Panc1 (cell line): ENCODE results near the gene SDK2. TPM values are rescaled to one million over a fixed set of nuclear protein-coding genes. Genes with fewer than 3 reads are reported as not detected.

Experiments used
- ATAC-seq: fragments of 200-7000 bp; cut with Tn5 transposase; 2 replicates; pipeline ENCODE4 v1.9.1; 2020; ENCODE audit warnings: mild to moderate bottlenecking, moderate library complexity
- BruUV-seq: library from RNA; stranded (reverse); fragments of 400-500 nt; replicated peaks from 2 replicates; lab custom pipeline; 2021; lab: Mats Ljungman, UMichigan
- CTCF ChIA-PET: fragments of 300-600 bp; sonication (Branson Sonifier 250); formaldehyde crosslinking; loops from one replicate; lab custom pipeline; 2022; ENCODE audit warnings: antibody characterized with exemption; lab: Charles Lee
- POLR2A ChIA-PET: fragments of 300-600 bp; sonication (Branson Sonifier 250); formaldehyde crosslinking; loops from one replicate; lab custom pipeline; 2022; ENCODE audit warnings: antibody characterized with exemption; lab: Charles Lee
- DNase-seq: peaks from one replicate; pipeline ENCODE4 v3.0.0-alpha.2; 2010; ENCODE audit warnings: low read depth, low spot score
- H3K27ac ChIP-seq: 2 replicates; pipeline ENCODE4 v1.5.1; 2011; ENCODE audit warnings: mild to moderate bottlenecking, low read length, inconsistent platforms
- H3K27me3 ChIP-seq: fragments of 200-500 bp; sonication (Bioruptor generic); 2 replicates; pipeline ENCODE4 v1.6.0; 2014; ENCODE audit warnings: low read length, inconsistent platforms; ENCODE audit not compliant: control insufficient read depth, insufficient read depth
- H3K36me3 ChIP-seq: fragments of 200-500 bp; sonication (Bioruptor generic); 2 replicates; pipeline ENCODE4 v1.5.1; 2014; ENCODE audit warnings: inconsistent platforms, mild to moderate bottlenecking, low read length, moderate library complexity; ENCODE audit not compliant: control insufficient read depth, insufficient read depth
- H3K4me1 ChIP-seq: 2 replicates; pipeline ENCODE4 v1.5.1; 2011; ENCODE audit warnings: inconsistent platforms, mild to moderate bottlenecking, low read length, moderate library complexity; ENCODE audit not compliant: control insufficient read depth, insufficient read depth
- H3K4me3 ChIP-seq, 2 experiments: 2 replicates each; pipeline ENCODE4 v1.5.1; 2011 to 2012; ENCODE audit warnings: low read depth in 2 of 2, low read length in 2 of 2, mild to moderate bottlenecking in 2 of 2, inconsistent platforms in 1 of 2, moderate library complexity in 1 of 2
- H3K9me3 ChIP-seq: fragments of 200-500 bp; sonication (Bioruptor generic); 2 replicates; pipeline ENCODE4 v1.5.1; 2014; ENCODE audit warnings: low read depth, mild to moderate bottlenecking, inconsistent platforms, low read length, moderate library complexity; ENCODE audit not compliant: control insufficient read depth, insufficient read depth
- CTCF ChIP-seq: fragments of 450-650 bp; IDR thresholded peaks from 2 replicates; pipeline ENCODE4 v1.5.1; 2017; ENCODE audit warnings: mild to moderate bottlenecking
- POLR2AphosphoS5 ChIP-seq: IDR thresholded peaks from 2 replicates; pipeline ENCODE4 v1.6.1; 2012; ENCODE audit warnings: mild to moderate bottlenecking, low read depth, low read length, moderate library complexity
- REST ChIP-seq, 2 experiments: IDR thresholded peaks; 2 replicates each; pipeline ENCODE4 v1.6.1; 2011 to 2012; ENCODE audit warnings: low read depth in 2 of 2, control low read depth in 1 of 2, low read length in 1 of 2, mild to moderate bottlenecking in 1 of 2, moderate library complexity in 1 of 2; ENCODE audit not compliant: insufficient read depth in 1 of 2
- SIN3A ChIP-seq: IDR thresholded peaks from 2 replicates; pipeline ENCODE4 v1.6.1; 2012; ENCODE audit warnings: low read depth, mild to moderate bottlenecking, low read length, moderate library complexity, borderline replicate concordance; ENCODE audit not compliant: insufficient read depth
- TCF7L2 ChIP-seq: IDR thresholded peaks from 2 replicates; pipeline ENCODE4 v1.6.1; 2011; ENCODE audit warnings: mild to moderate bottlenecking, low read depth, low read length, inconsistent platforms
- in situ Hi-C: cut with HindIII; loops from 2 replicates; pipeline ENCODE4 v1.10.0; 2016; ENCODE audit warnings: low sequenced_read_pairs, low pct_unique_long_range_greater_than_20kb
- intact Hi-C: fragments of 100-400 bp; cut with micrococcal nuclease; formaldehyde crosslinking; loops from one replicate; pipeline ENCODE4 v1.10.0; 2022; ENCODE audit not compliant: unreplicated experiment
- total RNA-seq: library from RNA; stranded (reverse); gene quantifications from one replicate; pipeline ENCODE4 v1.2.1, GENCODE V29; 2021; ENCODE audit not compliant: unreplicated experiment

SDK2 gene
- total RNA-seq, 1 experiment from 2014 or later, result 0.41 TPM

- no peak for ATAC-seq
- DNase-seq, result no peak
- Histone ChIP-seq H3K27ac (no peak overlapping the region), H3K4me3 (no peak overlapping the region), H3K4me1 (no peaks in the 10 kb centered on the region), H3K36me3 (no peaks in the 10 kb centered on the region), H3K9me3 (no peaks in the 10 kb centered on the region), H3K27me3 (peaks cover 49% of the 10 kb centered on the region)
- no peak for TF ChIP-seq REST (IDR thresholded peaks at IDR 0.05; ENCODE audit: insufficient read depth in 1 of 2, low read depth in 2 of 2, low read length in 1 of 2)
- no peak for TF ChIP-seq SIN3A
- TF ChIP-seq CTCF, result no peak
- TF ChIP-seq TCF7L2, result no peak
- no peak for TF ChIP-seq POLR2AphosphoS5
- in situ Hi-C loops (no loop called here), intact Hi-C loops (no loop called here)
- no TSS peak for BruUV-seq
- ChIA-PET POLR2A (no interaction called here), CTCF (no interaction called here)
Measured at GRCh38 chr17:73498886-73499554, 145.2 kb downstream of the SDK2 start.

GRCh38 chr17:73498176-73498575 lies 146.1 kb downstream of the SDK2 start:
- DNase-seq (no peak), ATAC-seq (no peak)
- in situ Hi-C loops (no loop called here), intact Hi-C loops (no loop called here)
- ChIA-PET CTCF (no interaction called here), POLR2A (no interaction called here)
- Histone ChIP-seq H3K36me3 (no peaks in the 10 kb centered on the region), H3K9me3 (no peaks in the 10 kb centered on the region), H3K4me1 (no peaks in the 10 kb centered on the region), H3K27me3 (peaks cover 47% of the 10 kb centered on the region), H3K27ac (no peak overlapping the region), H3K4me3 (no peak overlapping the region)
- no peak for TF ChIP-seq POLR2AphosphoS5
- no peak for TF ChIP-seq CTCF
- TF ChIP-seq TCF7L2, result no peak
- no peak for TF ChIP-seq REST (IDR thresholded peaks at IDR 0.05; ENCODE audit: insufficient read depth in 1 of 2, low read depth in 2 of 2, low read length in 1 of 2)
- no peak for TF ChIP-seq SIN3A
- BruUV-seq, result no TSS peak
